Gastroesophageal sphincter (tissue), 3 donors: ENCODE data around the gene MMADHC.

ENCODE experiments used
- EP300 ChIP-seq: sonication (generic); formaldehyde crosslinking; IDR thresholded peaks from one replicate; pipeline ENCODE4 v1.6.1; 2017; ENCODE audit warnings: antibody characterized with exemption, mild to moderate bottlenecking
- TF ChIP-seq, protein P1 (sequence below), 4 experiments: fragments of 200-600 bp in 2 of 4; fragments of 450-650 bp in 2 of 4; sonication (generic) in 1 of 4; IDR thresholded peaks; one replicate each; pipeline ENCODE4 v1.5.1; 2017 to 2019; ENCODE audit warnings: antibody characterized with exemption in 4 of 4, mild to moderate bottlenecking in 2 of 4, moderate library complexity in 2 of 4

DNA sequence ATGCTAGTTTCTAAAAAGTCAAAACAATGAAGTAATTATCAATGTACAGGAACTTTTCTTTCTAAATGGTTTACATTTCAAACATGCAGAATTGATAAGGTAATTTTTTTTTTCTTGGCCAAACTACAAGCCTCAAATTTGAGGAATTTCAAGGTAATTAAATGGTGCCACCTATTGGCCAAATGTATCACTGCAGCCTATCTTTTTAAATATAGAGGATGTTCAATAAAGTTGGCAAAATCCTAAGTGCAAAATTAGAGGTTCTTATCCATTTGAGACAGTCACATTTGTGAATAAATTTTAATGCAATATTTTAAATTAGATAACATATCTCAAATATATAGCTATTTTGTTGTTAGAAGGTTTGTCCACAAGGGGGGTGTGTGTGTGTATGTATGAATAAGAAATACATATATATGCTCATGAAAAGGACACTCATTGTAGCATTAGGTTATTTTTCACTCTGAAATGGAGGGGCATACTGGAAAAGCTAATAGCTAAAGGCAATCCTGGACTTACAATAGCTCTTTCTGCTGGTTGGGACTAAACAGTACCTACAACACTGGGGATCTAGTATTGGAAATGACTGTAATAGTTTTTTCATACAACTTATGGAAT lies 26.2 kb downstream of the MMADHC start:
- TF ChIP-seq, protein P1, sequence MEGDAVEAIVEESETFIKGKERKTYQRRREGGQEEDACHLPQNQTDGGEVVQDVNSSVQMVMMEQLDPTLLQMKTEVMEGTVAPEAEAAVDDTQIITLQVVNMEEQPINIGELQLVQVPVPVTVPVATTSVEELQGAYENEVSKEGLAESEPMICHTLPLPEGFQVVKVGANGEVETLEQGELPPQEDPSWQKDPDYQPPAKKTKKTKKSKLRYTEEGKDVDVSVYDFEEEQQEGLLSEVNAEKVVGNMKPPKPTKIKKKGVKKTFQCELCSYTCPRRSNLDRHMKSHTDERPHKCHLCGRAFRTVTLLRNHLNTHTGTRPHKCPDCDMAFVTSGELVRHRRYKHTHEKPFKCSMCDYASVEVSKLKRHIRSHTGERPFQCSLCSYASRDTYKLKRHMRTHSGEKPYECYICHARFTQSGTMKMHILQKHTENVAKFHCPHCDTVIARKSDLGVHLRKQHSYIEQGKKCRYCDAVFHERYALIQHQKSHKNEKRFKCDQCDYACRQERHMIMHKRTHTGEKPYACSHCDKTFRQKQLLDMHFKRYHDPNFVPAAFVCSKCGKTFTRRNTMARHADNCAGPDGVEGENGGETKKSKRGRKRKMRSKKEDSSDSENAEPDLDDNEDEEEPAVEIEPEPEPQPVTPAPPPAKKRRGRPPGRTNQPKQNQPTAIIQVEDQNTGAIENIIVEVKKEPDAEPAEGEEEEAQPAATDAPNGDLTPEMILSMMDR (IDR thresholded peaks at IDR 0.05): peak; percentile 78 to 82 (median 80)
- no peak for TF ChIP-seq EP300
